GM12864 (cell line): Measurements from ENCODE around the gene AK5.

Experiments
- DNase-seq: peaks from one replicate; pipeline ENCODE4 v3.0.0-alpha.2; 2011; ENCODE audit warnings: low read depth
- H3K4me3 ChIP-seq: 2 replicates; pipeline ENCODE4 v1.5.1; 2011; ENCODE audit warnings: mild to moderate bottlenecking, low read depth, low read length, control low read depth
- TF ChIP-seq, protein P1 (sequence below): IDR thresholded peaks from 2 replicates; pipeline ENCODE4 v1.5.1; 2011; ENCODE audit warnings: low read depth, mild to moderate bottlenecking, moderate library complexity, low read length, control low read depth, inconsistent platforms; ENCODE audit errors: missing control alignments

Gene AK5

DNA sequence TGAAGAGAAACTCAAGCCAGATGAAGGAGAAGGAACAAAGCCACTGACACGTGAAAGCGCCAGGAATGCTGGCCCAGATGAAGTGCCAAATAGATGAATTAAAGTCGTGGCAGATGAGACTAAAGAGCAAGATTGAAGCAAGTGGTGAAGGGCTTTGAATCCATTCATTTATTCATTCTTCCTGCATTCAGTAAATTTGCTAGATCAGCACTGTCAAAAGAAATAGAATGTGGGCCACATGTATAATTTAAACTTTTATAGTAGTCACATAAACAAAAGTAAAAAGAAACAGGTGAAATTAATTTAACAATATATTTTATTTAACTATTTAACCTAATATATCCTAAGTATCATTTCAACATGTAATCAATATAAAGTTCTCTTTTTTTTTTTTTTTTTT is 265.1 kb downstream of the AK5 start:
- no peak for DNase-seq
- TF ChIP-seq, protein P1, sequence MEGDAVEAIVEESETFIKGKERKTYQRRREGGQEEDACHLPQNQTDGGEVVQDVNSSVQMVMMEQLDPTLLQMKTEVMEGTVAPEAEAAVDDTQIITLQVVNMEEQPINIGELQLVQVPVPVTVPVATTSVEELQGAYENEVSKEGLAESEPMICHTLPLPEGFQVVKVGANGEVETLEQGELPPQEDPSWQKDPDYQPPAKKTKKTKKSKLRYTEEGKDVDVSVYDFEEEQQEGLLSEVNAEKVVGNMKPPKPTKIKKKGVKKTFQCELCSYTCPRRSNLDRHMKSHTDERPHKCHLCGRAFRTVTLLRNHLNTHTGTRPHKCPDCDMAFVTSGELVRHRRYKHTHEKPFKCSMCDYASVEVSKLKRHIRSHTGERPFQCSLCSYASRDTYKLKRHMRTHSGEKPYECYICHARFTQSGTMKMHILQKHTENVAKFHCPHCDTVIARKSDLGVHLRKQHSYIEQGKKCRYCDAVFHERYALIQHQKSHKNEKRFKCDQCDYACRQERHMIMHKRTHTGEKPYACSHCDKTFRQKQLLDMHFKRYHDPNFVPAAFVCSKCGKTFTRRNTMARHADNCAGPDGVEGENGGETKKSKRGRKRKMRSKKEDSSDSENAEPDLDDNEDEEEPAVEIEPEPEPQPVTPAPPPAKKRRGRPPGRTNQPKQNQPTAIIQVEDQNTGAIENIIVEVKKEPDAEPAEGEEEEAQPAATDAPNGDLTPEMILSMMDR: no peak
- H3K4me3 ChIP-seq: no peak overlapping the region

DNA sequence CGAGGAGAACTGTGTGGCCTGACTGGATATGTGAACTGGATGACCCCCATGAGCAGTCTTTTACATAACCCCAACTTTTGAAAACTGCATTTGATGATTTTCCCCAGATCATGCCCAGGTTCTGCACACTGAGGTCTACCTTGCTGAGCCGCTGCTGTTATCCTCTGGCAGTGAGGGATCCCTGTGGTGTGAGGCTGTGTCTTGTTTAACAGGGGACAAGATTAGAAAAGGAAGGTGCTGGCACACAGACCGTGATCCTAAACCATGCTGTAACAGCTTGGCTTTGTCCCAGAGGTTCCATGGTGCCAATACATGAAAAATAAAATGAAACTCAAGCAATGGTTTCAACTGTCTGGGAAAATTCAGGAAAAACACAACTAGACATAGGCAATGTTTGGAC is 266.5 kb downstream of the AK5 start:
- TF ChIP-seq, protein P1: no peak
- no peak overlapping the region for H3K4me3 ChIP-seq
- no peak for DNase-seq

DNA sequence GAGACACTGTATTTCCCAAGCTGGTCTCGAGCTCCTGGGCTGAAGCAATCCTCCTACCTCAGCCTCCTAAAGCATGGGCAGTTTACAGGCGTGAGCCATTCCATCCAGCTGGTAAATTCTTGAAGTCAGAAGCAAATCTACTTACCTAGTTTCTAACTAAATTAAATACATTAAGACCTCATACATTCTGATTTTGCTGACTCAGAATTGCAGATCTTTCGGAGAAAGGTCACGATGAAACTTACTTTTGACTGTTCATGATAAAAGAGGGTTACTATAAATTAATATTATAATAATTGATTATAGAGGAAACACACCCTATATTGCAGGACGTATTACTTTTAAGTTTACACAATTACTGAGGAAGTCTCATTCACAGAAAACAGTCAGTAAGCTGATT is 268.3 kb downstream of the AK5 start:
- no peak overlapping the region for H3K4me3 ChIP-seq
- TF ChIP-seq, protein P1: no peak
- no peak for DNase-seq

DNA sequence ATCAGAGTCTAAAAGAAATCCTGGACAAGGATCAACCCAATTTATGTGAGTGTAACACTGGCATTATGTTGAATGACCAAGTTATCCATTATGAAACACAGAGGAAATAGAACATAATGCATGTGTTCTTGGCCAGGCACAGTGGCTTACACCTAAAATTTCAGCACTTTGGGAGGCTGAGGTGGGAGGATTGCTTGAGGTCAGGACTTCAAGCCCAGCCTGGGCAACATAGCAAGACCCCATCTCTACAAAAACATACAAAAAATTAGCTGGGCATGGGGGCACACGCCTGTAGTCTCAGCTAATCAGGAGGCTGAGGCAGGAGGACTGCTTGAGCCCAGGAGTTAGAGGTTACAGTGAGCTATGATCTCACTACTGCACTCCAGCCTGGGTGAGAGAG is 270.8 kb downstream of the AK5 start:
- TF ChIP-seq, protein P1: no peak
- no peak overlapping the region for H3K4me3 ChIP-seq
- no peak for DNase-seq

DNA sequence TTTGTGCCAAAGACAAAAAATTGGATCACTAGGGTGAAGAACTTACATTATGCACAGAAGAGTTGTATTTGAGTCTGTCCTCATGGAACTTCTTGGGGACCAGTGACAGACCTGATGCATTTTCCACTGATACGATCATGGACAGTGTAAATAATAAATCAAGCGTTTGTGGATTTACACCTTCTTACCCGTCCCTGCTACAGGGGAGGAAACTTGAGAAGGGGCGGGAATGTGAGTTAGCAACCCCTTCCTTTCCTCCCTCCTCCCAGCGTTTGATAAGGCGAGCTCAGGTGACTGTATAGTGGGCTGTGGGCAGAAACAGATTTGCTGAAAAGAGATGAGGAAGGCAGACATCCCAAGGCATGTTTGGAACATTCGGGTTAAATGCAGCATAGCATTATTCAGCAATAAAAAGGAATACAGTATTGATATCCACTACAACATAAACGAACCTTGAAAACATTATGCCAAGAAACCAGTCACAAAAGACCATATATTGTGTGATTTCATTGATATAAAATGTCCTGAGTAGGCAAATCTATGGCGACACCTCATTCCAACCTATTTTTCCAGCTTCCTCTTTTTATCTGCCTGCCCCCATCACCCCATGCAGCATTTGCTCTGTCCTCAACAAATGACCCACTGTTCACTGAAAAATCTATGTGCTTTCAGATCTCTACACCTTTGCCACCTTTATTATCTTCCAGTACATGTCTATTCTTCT is 271.9 kb downstream of the AK5 start:
- TF ChIP-seq, protein P1: no peak
- no peak for DNase-seq
- H3K4me3 ChIP-seq: no peak overlapping the region

DNA sequence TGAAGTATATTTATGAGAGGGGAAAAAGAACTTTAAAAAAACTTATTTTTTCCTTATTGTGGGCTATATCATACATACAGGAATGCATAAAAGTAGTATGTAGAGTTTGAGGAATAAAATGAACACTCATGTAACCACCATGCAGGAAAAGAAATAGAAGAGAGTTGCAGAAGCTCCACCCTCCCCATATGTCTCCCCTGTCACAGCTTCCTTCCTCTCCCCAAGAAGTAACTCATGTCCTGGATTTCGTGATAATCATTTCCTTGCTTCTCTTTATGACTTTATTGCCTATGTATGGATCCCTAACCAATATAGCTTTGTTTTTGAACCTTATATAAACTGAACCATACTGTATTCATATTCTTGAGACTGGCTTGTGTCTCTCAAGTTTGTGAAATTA is 274.2 kb downstream of the AK5 start:
- TF ChIP-seq, protein P1: no peak
- no peak for DNase-seq
- no peak overlapping the region for H3K4me3 ChIP-seq

DNA sequence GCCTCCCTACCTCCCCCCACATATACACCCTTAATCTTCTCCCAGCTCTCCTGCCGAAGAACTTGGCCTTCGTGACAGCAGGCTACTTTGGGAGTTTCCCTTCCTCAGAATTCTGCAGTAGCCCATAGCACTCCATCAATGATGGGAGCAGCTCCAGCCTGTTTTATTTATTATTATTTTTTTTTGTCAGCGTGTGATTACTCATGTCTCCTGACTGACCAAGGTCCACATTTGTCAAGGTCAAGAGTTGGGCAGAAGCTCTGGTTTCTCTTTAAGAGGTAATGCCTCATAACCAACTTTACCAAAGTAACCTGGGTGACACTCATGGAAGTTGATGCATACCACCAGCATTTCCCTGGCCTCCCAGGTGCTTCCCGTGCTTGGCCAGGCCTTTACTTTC is 275.2 kb downstream of the AK5 start:
- H3K4me3 ChIP-seq: no peak overlapping the region
- TF ChIP-seq, protein P1: no peak
- no peak for DNase-seq
